Measurements from ENCODE around the gene KCNH4.

DNA sequence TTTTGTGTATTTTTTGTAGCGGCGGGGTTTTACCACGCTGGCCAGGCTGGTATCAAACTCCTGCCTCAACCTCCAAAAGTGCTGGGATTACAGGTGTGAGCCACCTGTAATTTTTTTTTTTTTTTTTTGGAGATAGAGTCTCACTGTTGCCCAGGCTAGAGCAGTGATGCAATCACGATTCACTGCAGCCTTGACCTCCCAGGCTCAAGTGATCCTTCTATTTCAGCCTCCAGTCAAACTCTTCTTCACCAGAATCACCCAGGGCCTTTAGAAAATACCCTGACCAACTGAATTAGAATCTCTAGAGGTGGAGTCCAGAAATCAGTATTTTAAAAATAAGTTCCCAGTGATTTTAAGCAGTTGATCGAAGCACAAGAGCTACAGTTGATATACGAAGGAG, 45.8 kb downstream of the KCNH4 start:
- TF ChIP-seq YY1 (IDR thresholded peaks at IDR 0.05; ENCODE audit: insufficient read depth, insufficient read length): no peak
- TF ChIP-seq ZNF274 (IDR thresholded peaks at IDR 0.05; ENCODE audit: low read depth, low read length): no peak

Measured in NT2/D1 (cell line).